Mammary epithelial cell (primary cell): ENCODE data around the gene CTNNA1.

ENCODE experiments used
- CTCF ChIP-seq, 2 donors: IDR thresholded peaks in 1 of 2; conservative IDR thresholded peaks in 1 of 2; 2 replicates each; pipeline ENCODE4 v1.5.1; 2011 to 2012; ENCODE audit warnings: inconsistent platforms in 2 of 2, low read length in 2 of 2, mild to moderate bottlenecking in 2 of 2, control low read depth in 1 of 2, low read depth in 1 of 2; ENCODE audit not compliant: insufficient read depth in 1 of 2; ENCODE audit errors: extremely low read depth in 1 of 2
- EZH2 ChIP-seq: IDR thresholded peaks from 2 replicates; pipeline ENCODE4 v1.6.1; 2012; ENCODE audit warnings: low read length, inconsistent platforms, borderline replicate concordance

DNA sequence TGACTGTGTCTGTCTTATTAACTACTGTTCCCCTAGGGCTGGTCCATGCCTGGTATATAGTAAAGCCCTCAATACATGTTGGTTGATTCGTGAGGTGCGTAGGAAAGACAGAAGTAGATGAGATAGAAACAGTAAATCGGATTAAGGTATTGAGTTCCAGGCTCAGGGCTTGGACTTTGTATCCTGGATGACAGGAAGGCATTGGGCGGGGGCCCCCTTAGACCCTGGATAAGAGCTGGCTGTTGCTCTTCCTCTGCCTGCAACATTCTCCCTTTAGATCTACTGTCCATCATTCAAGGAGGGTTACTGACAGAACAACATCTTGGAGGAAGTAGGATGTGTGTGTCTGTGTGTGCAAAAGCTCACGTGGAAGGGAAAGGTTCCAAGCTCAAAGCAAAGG, 31.2 kb upstream of the CTNNA1 start:
- TF ChIP-seq EZH2 (no peak), CTCF (conservative IDR thresholded peaks at IDR 0.05 in 1 of 2, IDR thresholded peaks at IDR 0.05 in 1 of 2; ENCODE audit: extremely low read depth in 1 of 2, insufficient read depth in 1 of 2, low read depth in 1 of 2, low read length in 2 of 2) (no peak)
